ENCODE measurements around the gene RGS7. TPM values are rescaled to one million over a fixed set of nuclear protein-coding genes. Genes with fewer than 3 reads are reported as not detected.

The RGS7 gene
- total and polyA plus RNA-seq, 2 of the 8 experiments (the other 6 are each of a cell fraction or from before 2014, with no cell fraction given): 1.6 to 3.0 TPM

DNA sequence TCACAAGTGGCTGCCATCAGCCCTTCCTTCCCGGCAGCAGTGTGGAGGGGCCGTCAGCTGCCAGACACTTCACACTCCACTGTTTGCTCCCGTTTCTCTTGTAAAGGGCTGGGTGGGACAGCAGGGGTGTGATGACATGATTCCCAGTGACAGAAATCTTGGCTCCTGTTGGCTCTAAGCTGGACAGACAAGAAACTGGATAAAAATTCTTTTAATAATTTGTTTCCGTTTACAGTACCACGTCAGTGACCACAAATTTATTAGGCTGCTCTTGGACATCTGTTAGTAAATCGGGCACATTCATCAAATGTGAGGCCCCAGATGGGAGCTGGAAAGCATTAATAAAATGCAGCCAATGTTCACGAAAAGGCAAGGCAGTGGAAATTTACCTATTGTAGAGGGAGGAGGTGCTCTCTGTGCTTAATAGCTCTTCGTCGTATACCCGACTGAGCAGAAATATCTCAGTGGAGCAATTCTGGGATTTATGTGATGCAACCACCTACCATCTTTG lies 391.4 kb downstream of the RGS7 start:
- Histone ChIP-seq H2AFZ (ENCODE audit: low read length) (no peak overlapping the region), H3K27me3 (replicated peaks in 1 of 4; ENCODE audit: control insufficient read depth in 3 of 4, extremely low read depth in 1 of 4, insufficient read depth in 3 of 4, low read length in 3 of 4) (no peaks in the 10 kb centered on the region), H3K4me2 (ENCODE audit: insufficient read depth in 1 of 2, low read depth in 2 of 2, low read length in 2 of 2) (no peak overlapping the region), H3K4ac (replicated peaks; ENCODE audit: insufficient read length, low read depth, low read length) (no peak overlapping the region), H3K27ac (ENCODE audit: low read depth, low read length) (no peak overlapping the region), H3K36me3 (ENCODE audit: control insufficient read depth in 2 of 4, insufficient read depth in 4 of 4, low read length in 3 of 4) (no peaks in the 10 kb centered on the region), H3K23ac (ENCODE audit: insufficient read length) (no peak overlapping the region), H3K14ac (ENCODE audit: insufficient read length) (no peak overlapping the region), H3K9ac (replicated peaks in 1 of 4; ENCODE audit: extremely low read depth in 1 of 4, low read depth in 3 of 4, low read length in 3 of 4) (no peak overlapping the region), H2BK20ac (ENCODE audit: low read length) (no peak overlapping the region), H3K18ac (ENCODE audit: extremely low read depth, low read length) (no peak overlapping the region), H3K23me2 (ENCODE audit: low read depth, low read length) (no peaks in the 10 kb centered on the region), H4K20me1 (replicated peaks in 1 of 2; ENCODE audit: control insufficient read depth in 1 of 2, insufficient read depth in 2 of 2, low read length in 2 of 2) (no peaks in the 10 kb centered on the region), H2AK5ac (ENCODE audit: low read depth, low read length) (no peak overlapping the region), H3K9me3 (ENCODE audit: insufficient read depth in 2 of 2, low read depth in 1 of 2, low read length in 1 of 2) (no peaks in the 10 kb centered on the region), H3K79me1 (ENCODE audit: low read depth, low read length) (no peaks in the 10 kb centered on the region), H3K4me3 (ENCODE audit: extremely low read depth in 1 of 4, insufficient read depth in 2 of 4, low read depth in 3 of 4, low read length in 4 of 4) (no peak overlapping the region), H2BK15ac (ENCODE audit: low read length) (no peak overlapping the region), H3K79me2 (ENCODE audit: control insufficient read depth in 1 of 2, insufficient read depth in 2 of 2, low read length in 2 of 2) (no peaks in the 10 kb centered on the region), H2BK5ac (ENCODE audit: low read depth, low read length) (no peak overlapping the region), H4K5ac (ENCODE audit: insufficient read length, low read depth, low read length) (no peak overlapping the region), H4K8ac (ENCODE audit: extremely low read depth, insufficient read depth, low read length) (no peak overlapping the region), H3K56ac (replicated peaks; ENCODE audit: insufficient read length, low read depth, low read length) (no peak overlapping the region), H2BK12ac (ENCODE audit: low read depth, low read length) (no peak overlapping the region), H2BK120ac (replicated peaks; ENCODE audit: low read depth, low read length) (no peak overlapping the region), H3K4me1 (replicated peaks in 1 of 4; ENCODE audit: control insufficient read depth in 3 of 4, insufficient read depth in 4 of 4, low read length in 3 of 4) (peaks cover 0 to 7% (median 3%) of the 10 kb centered on the region in 4 experiments; a peak in 3 of 7 replicates), H4K91ac (replicated peaks; ENCODE audit: insufficient read length, low read length) (no peak overlapping the region)
- FAIRE-seq (no peak), DNase-seq (ENCODE audit: low read depth in 1 of 2, low spot score in 2 of 2) (no peak)
- CTCF ChIA-PET (ENCODE audit: partially characterized antibody): interaction anchor here (0.6 to 3.1 kb wide), 9 partner anchors 10 to 520 kb away, joined by 3 to 15 read pairs (median 6); no protein-coding TSS in a partner anchor
- POLR2A ChIA-PET (ENCODE audit: partially characterized antibody): no interaction called here
- 97% methylated on average over 10 of the region's 10 CpGs; no CpG with 5 or more reads in 1 of the 2 experiments for WGBS, 2 experiments (ENCODE audit: extremely low coverage in 1 of 2, insufficient coverage in 1 of 2, insufficient read length in 1 of 2, insufficient replicate concordance in 2 of 2, low coverage in 1 of 2, low lambda C conversion rate in 2 of 2, missing lambda C conversion rate in 1 of 2)
- TF ChIP-seq YY1 (IDR thresholded peaks at IDR 0.05; ENCODE audit: low read depth, low read length) (no peak), RFX5 (IDR thresholded peaks at IDR 0.05; ENCODE audit: borderline replicate concordance, low read depth, low read length) (no peak), NANOG (IDR thresholded peaks at IDR 0.05; ENCODE audit: insufficient read depth, low read depth, low read length, poor library complexity, severe bottlenecking) (no peak), TEAD4 (IDR thresholded peaks at IDR 0.05; ENCODE audit: low read depth, low read length) (no peak), TAF1 (IDR thresholded peaks at IDR 0.05; ENCODE audit: low read depth, low read length) (no peak), KDM1A (IDR thresholded peaks at IDR 0.05; ENCODE audit: borderline replicate concordance, low read length) (no peak), CBX8 (IDR thresholded peaks at IDR 0.05; ENCODE audit: borderline replicate concordance, low read depth, low read length) (no peak), KDM4A (IDR thresholded peaks at IDR 0.05; ENCODE audit: low read depth, low read length, severe bottlenecking) (no peak), EGR1 (IDR thresholded peaks at IDR 0.05; ENCODE audit: borderline replicate concordance, low read depth, low read length) (no peak), RNF2 (IDR thresholded peaks at IDR 0.05; ENCODE audit: borderline replicate concordance, low read depth, low read length, missing control alignments, poor library complexity, severe bottlenecking) (no peak), HDAC6 (IDR thresholded peaks at IDR 0.05; ENCODE audit: low read depth, low read length) (no peak), SP2 (IDR thresholded peaks at IDR 0.05; ENCODE audit: low read length) (no peak), PHF8 (conservative IDR thresholded peaks at IDR 0.05; ENCODE audit: low read depth, low read length) (no peak), ASH2L (IDR thresholded peaks at IDR 0.05; ENCODE audit: low read length) (no peak), KDM5A (IDR thresholded peaks at IDR 0.05; ENCODE audit: low read length) (no peak)
